Measurements from ENCODE around the gene SCUBE3. TPM values are rescaled to one million over a fixed set of nuclear protein-coding genes. Genes with fewer than 3 reads are reported as not detected.
A peak's percentile ranks its signal among the peaks of the same experiment; 100 is the strongest.

Gene SCUBE3
- total and polyA plus RNA-seq, 2 of the 4 experiments (the other 2 are of a cell fraction): 19.9 to 45.5 TPM

DNA sequence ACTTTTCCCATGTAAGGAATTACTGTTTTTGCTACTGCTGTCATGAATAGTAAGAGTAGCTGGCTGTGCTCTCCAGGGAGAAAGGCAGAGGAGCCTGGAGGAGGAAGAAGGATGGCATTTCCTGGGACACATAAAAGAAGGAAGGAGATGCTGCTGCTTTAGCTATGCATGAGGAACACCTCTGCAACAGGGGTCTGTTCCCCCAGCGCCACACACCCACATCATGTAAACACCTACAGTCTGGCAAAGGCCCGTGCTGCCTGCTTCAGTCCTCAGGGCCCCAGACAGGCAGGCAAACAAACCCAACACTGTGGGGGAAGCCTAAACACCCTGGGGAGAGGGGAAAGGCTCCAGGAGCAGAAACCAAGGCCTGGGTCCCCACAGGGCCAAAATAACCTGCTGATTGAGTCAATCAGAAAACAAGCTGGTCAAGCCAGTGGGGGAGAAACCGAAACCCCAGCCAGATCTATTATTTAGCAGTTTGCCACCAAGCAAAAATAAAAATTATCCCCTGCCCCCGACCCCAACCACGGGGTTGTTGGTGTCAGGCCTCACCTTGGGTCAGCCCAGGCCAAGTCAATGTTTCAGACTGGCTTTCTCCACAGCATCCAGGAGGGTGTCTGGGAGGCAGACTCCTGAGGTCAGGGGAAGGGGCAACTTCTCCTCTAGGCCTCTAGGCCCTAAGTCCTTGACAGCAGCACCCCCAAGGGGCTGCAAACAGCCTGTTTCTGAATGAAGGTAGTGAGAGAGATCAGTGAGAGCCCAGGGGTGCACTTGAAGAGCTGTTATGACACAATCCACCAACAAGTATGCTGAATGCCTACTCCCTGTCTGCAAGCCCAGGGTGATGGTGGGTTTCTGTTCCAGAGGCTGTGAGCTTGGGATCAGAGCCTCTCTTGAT, 34.6 kb upstream of the SCUBE3 start (continued):
- no peak for TF ChIP-seq SMC3 (IDR thresholded peaks at IDR 0.05; ENCODE audit: low read depth, low read length)
- no peak for TF ChIP-seq BHLHE40 (IDR thresholded peaks at IDR 0.05; ENCODE audit: low read depth, low read length)
- TF ChIP-seq RAD21 (IDR thresholded peaks at IDR 0.05; ENCODE audit: low read length): no peak

DNA sequence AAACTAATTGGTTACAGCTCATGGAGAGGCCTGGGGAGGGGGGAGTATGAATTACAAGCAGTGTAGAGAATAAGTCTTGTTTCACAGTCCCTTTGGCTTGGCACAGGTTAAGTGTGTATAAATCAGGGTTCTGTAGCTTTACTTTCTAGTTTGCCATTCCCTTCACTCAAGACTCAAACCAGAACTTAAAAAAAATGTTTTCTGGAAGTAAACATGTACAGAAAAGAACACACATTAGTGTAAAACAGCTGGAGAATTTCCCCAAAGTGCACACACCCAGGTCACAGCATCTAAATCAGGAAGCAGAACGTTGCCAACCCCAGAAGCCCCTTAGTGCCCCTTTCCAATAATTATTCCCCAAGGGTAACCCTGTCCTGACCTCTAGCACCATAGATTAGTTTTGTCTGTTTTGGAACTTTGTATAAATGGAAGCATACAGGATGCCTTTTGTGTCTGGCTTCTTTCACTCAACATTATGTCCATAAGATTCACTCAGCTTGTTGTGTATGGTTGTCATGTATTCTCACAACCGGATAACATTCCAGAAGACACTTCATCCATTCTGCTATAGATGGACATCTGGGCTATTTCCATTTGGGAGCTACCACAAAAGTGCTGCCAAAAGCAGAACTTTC, 33.7 kb upstream of the SCUBE3 start:
- Histone ChIP-seq H3K9ac (ENCODE audit: low read depth, low read length) (no peak overlapping the region), H3K9me3 (ENCODE audit: control insufficient read depth, insufficient read depth, low read length) (no peaks in the 10 kb centered on the region), H2AK5ac (ENCODE audit: low read depth, low read length) (0 out of 2 replicates have a peak overlapping the region, but pooled peaks have one; percentile 52), H3K56ac (ENCODE audit: extremely low read depth, insufficient read depth, low read length) (no peak overlapping the region), H3K14ac (replicated peaks; ENCODE audit: low read depth, low read length) (peak overlapping the region; percentile 56; the same call in 1 of the 2 replicates), H2BK120ac (ENCODE audit: low read depth, low read length) (peak overlapping the region; percentile 67), H4K20me1 (ENCODE audit: insufficient read depth, low read length) (no peaks in the 10 kb centered on the region), H4K8ac (ENCODE audit: low read depth in 2 of 2, low read length in 2 of 2) (peak overlapping the region in 1 of 2 experiments; percentile 82; a peak in 2 of 4 replicates), H3K27me3 (ENCODE audit: control insufficient read depth, insufficient read depth, low read length) (no peaks in the 10 kb centered on the region), H3K36me3 (ENCODE audit: control insufficient read depth, insufficient read depth, low read length) (no peaks in the 10 kb centered on the region), H3K18ac (ENCODE audit: low read depth, low read length) (peak overlapping the region; percentile 52), H2AK9ac (replicated peaks; ENCODE audit: low read depth, low read length, poor library complexity) (peak overlapping the region; percentile 79), H3K4ac (ENCODE audit: low read depth, low read length) (peak overlapping the region; percentile 55), H3K4me3 (ENCODE audit: insufficient read depth, low read depth, low read length) (no peak overlapping the region), H4K5ac (ENCODE audit: low read depth, low read length) (peak overlapping the region; percentile 62), H3K4me1 (ENCODE audit: control insufficient read depth, insufficient read depth, low read length) (peaks cover 32% of the 10 kb centered on the region), H3K79me1 (ENCODE audit: low read depth in 1 of 2, low read length in 2 of 2) (0 out of 4 replicates have a peak, but pooled peaks cover 0 to 2% of the 10 kb centered on the region in 2 experiments), H2AFZ (replicated peaks; ENCODE audit: low read length, poor library complexity) (no peak overlapping the region), H3K27ac (ENCODE audit: insufficient read depth, low read length) (no peak overlapping the region), H2BK20ac (ENCODE audit: low read depth, low read length) (peak overlapping the region; percentile 64; the same call in 1 of the 2 replicates), H2BK5ac (ENCODE audit: low read depth, low read length, poor library complexity, severe bottlenecking) (peak overlapping the region; percentile 32), H3K4me2 (ENCODE audit: low read depth, low read length) (no peak overlapping the region), H2BK15ac (ENCODE audit: low read depth, low read length) (peak overlapping the region; percentile 90; the same call in 1 of the 3 replicates), H3K9me1 (ENCODE audit: insufficient read depth, low read length) (peaks cover 19% of the 10 kb centered on the region), H4K91ac (ENCODE audit: insufficient read depth, low read depth, low read length) (peak overlapping the region; percentile 17; the same call in 1 of the 2 replicates), H3K23ac (ENCODE audit: low read depth, low read length) (no peak overlapping the region)
- in situ Hi-C loops (cut with MboI; ENCODE audit: low sequenced_read_pairs) (no loop called here), dilution Hi-C loops (cut with HindIII; ENCODE audit: low sequenced_read_pairs, unreplicated experiment) (no loop called here), intact Hi-C loops (cut with micrococcal nuclease) (no loop called here)
- CTCF ChIA-PET: interaction anchor here (1.1 kb wide), 1 partner anchor 25 kb away, joined by 5 read pairs; no protein-coding TSS in a partner anchor
- POLR2A ChIA-PET (ENCODE audit: unreplicated experiment): no interaction called here
- TF ChIP-seq BHLHE40 (IDR thresholded peaks at IDR 0.05; ENCODE audit: low read depth, low read length) (no peak), RAD21 (IDR thresholded peaks at IDR 0.05; ENCODE audit: low read length) (no peak), CEBPB (IDR thresholded peaks at IDR 0.05; ENCODE audit: low read depth, low read length) (no peak), SMC3 (IDR thresholded peaks at IDR 0.05; ENCODE audit: low read depth, low read length) (no peak), CHD1 (IDR thresholded peaks at IDR 0.05; ENCODE audit: low read depth, low read length) (no peak), NFE2L2 (IDR thresholded peaks at IDR 0.05; ENCODE audit: low read depth, low read length) (no peak), FOS (IDR thresholded peaks at IDR 0.05; ENCODE audit: low read depth, low read length) (no peak), RFX5 (IDR thresholded peaks at IDR 0.05; ENCODE audit: low read depth, low read length) (no peak)
- TF ChIP-seq, protein P1, sequence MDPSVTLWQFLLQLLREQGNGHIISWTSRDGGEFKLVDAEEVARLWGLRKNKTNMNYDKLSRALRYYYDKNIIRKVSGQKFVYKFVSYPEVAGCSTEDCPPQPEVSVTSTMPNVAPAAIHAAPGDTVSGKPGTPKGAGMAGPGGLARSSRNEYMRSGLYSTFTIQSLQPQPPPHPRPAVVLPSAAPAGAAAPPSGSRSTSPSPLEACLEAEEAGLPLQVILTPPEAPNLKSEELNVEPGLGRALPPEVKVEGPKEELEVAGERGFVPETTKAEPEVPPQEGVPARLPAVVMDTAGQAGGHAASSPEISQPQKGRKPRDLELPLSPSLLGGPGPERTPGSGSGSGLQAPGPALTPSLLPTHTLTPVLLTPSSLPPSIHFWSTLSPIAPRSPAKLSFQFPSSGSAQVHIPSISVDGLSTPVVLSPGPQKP (IDR thresholded peaks at IDR 0.05; ENCODE audit: borderline replicate concordance, low read depth, low read length): no peak
- DNase-seq: no peak
- WGBS, 2 experiments (ENCODE audit: extremely low coverage in 2 of 2, insufficient read length in 1 of 2): no CpG with 5 or more reads among the region's 2 CpGs
- ATAC-seq (ENCODE audit: low read depth): no peak
- BruUV-seq (replicated peaks): no TSS peak

Data from IMR-90 (cell line).